ENCODE data around the gene GABRQ. TPM values are rescaled to one million over a fixed set of nuclear protein-coding genes. Genes with fewer than 3 reads are reported as not detected.

Gene GABRQ
- total RNA-seq, 1 experiment from 2014 or later: 3.9 TPM

GRCh38 chrX:152635941-152636340 lies 1.8 kb upstream of the GABRQ start:
- H3K4me1 Mint-ChIP-seq: peaks cover 14 to 29% of the 10 kb centered on the region in 2 experiments
- H3K18ac ChIP-seq (ENCODE audit: insufficient read length, low read depth, low read length): no peak overlapping the region
- no peak overlapping the region for H3K4ac ChIP-seq (ENCODE audit: low read depth, low read length)
- peaks cover 64 to 68% of the 10 kb centered on the region in 2 experiments for H3K9me3 Mint-ChIP-seq
- H3K9ac ChIP-seq (ENCODE audit: extremely low read depth, insufficient read length, low read length): no peak overlapping the region
- no CpG with 5 or more reads among the region's 7 CpGs for WGBS (ENCODE audit: extremely low coverage, insufficient read length, low lambda C conversion rate)
- no peaks in the 10 kb centered on the region for H3K79me2 ChIP-seq (ENCODE audit: insufficient read depth, low read length)
- H2AFZ ChIP-seq (ENCODE audit: low read length): no peak overlapping the region
- H3K56ac ChIP-seq (ENCODE audit: insufficient read length, low read depth, low read length): no peak overlapping the region
- H3K36me3 Mint-ChIP-seq (ENCODE audit: insufficient read depth in 1 of 3, low read depth in 3 of 3): peaks cover 0 to 11% (median 4%) of the 10 kb centered on the region in 3 experiments; a peak in 4 of 7 replicates
- no peak overlapping the region for H2BK120ac ChIP-seq (ENCODE audit: low read depth, low read length, poor library complexity, severe bottlenecking)
- TF ChIP-seq CTCF (conservative IDR thresholded peaks at IDR 0.05): peak; percentile 68
- H3K23ac ChIP-seq (ENCODE audit: insufficient read length, low read depth, low read length): no peak overlapping the region
- no peak overlapping the region for H3K4me2 ChIP-seq (ENCODE audit: insufficient read depth, insufficient read length, low read length)
- DNase-seq: peak; percentile 58
- peaks cover 2% of the 10 kb centered on the region; the same call in 1 of the 2 replicates for H3K27me3 ChIP-seq (ENCODE audit: insufficient read depth, low read length)
- no peak overlapping the region for H4K91ac ChIP-seq (ENCODE audit: insufficient read length, low read depth, low read length)
- no peaks in the 10 kb centered on the region for H4K20me1 ChIP-seq (ENCODE audit: control insufficient read depth, insufficient read depth, insufficient read length)
- H2BK15ac ChIP-seq (ENCODE audit: low read depth, low read length): no peak overlapping the region
- H3K27ac ChIP-seq (ENCODE audit: insufficient read length, low read depth, low read length): no peak overlapping the region
- no peak overlapping the region for H3K27ac Mint-ChIP-seq
- peaks cover 43% of the 10 kb centered on the region for H3K27me3 Mint-ChIP-seq (ENCODE audit: low read depth)
- H3T11ph ChIP-seq (ENCODE audit: low read length): no peak overlapping the region
- H3K4me3 Mint-ChIP-seq: no peak overlapping the region
- peaks cover 37% of the 10 kb centered on the region for H3K9me3 ChIP-seq (ENCODE audit: control insufficient read depth, low read depth, low read length)
- peaks cover 2% of the 10 kb centered on the region; the same call in 1 of the 2 replicates for H3K4me1 ChIP-seq (ENCODE audit: insufficient read depth, low read length)
- no peak overlapping the region for H3K14ac ChIP-seq (ENCODE audit: insufficient read depth, low read length)
- H4K8ac ChIP-seq (replicated peaks; ENCODE audit: insufficient read length, low read depth, low read length): no peak overlapping the region
- H2BK5ac ChIP-seq (ENCODE audit: insufficient read length, low read length): no peak overlapping the region
- H3K23me2 ChIP-seq (ENCODE audit: insufficient read length, low read depth, low read length, poor library complexity, severe bottlenecking): no peaks in the 10 kb centered on the region
- H2BK12ac ChIP-seq (ENCODE audit: insufficient read length, low read depth, low read length): no peak overlapping the region
- H3K79me1 ChIP-seq (ENCODE audit: insufficient read depth, low read depth, low read length, poor library complexity, severe bottlenecking): no peaks in the 10 kb centered on the region
- no peak overlapping the region for H2BK20ac ChIP-seq (ENCODE audit: low read depth, low read length, poor library complexity, severe bottlenecking)
- no peak overlapping the region for H2AK5ac ChIP-seq (ENCODE audit: insufficient read length, low read length)
- no peak overlapping the region for H4K5ac ChIP-seq (ENCODE audit: insufficient read length, low read depth, low read length)
